H9 (cell line): ENCODE results near the gene KIRREL3. TPM values are rescaled to one million over a fixed set of nuclear protein-coding genes. Genes with fewer than 3 reads are reported as not detected.

Experiments
- DNase-seq: peaks from one replicate; pipeline ENCODE4 v3.0.0-alpha.2; 2017
- H2AFZ ChIP-seq: one replicate; pipeline ENCODE4 v1.6.1; 2013; ENCODE audit warnings: mild to moderate bottlenecking, low read length, control low read depth, moderate library complexity
- H2AK5ac ChIP-seq: 2 replicates; pipeline ENCODE4 v1.6.1; 2013; ENCODE audit warnings: low read length, control low read depth, mixed read lengths; ENCODE audit not compliant: insufficient read length
- H2BK120ac ChIP-seq: one replicate; pipeline ENCODE4 v1.6.1; 2013; ENCODE audit warnings: low read depth, mild to moderate bottlenecking, low read length, control low read depth, inconsistent platforms; ENCODE audit not compliant: poor library complexity, severe bottlenecking
- H2BK12ac ChIP-seq: 2 replicates; pipeline ENCODE4 v1.6.1; 2013; ENCODE audit warnings: low read length, control low read depth, mixed read lengths, low read depth; ENCODE audit not compliant: insufficient read length
- H2BK15ac ChIP-seq: 2 replicates; pipeline ENCODE4 v1.6.1; 2013; ENCODE audit warnings: low read depth, low read length, control low read depth
- H2BK20ac ChIP-seq: one replicate; pipeline ENCODE4 v1.6.1; 2013; ENCODE audit warnings: low read depth, mild to moderate bottlenecking, low read length, control low read depth, inconsistent platforms; ENCODE audit not compliant: poor library complexity, severe bottlenecking
- H2BK5ac ChIP-seq: 2 replicates; pipeline ENCODE4 v1.6.1; 2013; ENCODE audit warnings: low read length, control low read depth, mixed read lengths; ENCODE audit not compliant: insufficient read length
- H3K14ac ChIP-seq: 2 replicates; pipeline ENCODE4 v1.6.1; 2013; ENCODE audit warnings: low read length, control low read depth; ENCODE audit not compliant: insufficient read depth
- H3K18ac ChIP-seq: 2 replicates; pipeline ENCODE4 v1.6.1; 2013; ENCODE audit warnings: low read depth, mild to moderate bottlenecking, mixed read lengths, low read length, control low read depth; ENCODE audit not compliant: insufficient read length
- H3K23ac ChIP-seq: 2 replicates; pipeline ENCODE4 v1.6.1; 2013; ENCODE audit warnings: low read length, control low read depth, mixed read lengths, low read depth; ENCODE audit not compliant: insufficient read length
- H3K23me2 ChIP-seq: 2 replicates; pipeline ENCODE4 v1.6.1; 2013; ENCODE audit warnings: low read depth, mild to moderate bottlenecking, mixed read lengths, low read length, control low read depth; ENCODE audit not compliant: insufficient read length, poor library complexity, severe bottlenecking
- H3K27ac ChIP-seq: 2 replicates; pipeline ENCODE4 v1.5.1; 2013; ENCODE audit warnings: low read length, control low read depth, mixed read lengths, low read depth; ENCODE audit not compliant: insufficient read length
- H3K27me3 ChIP-seq: 2 replicates; pipeline ENCODE4 v1.6.1; 2013; ENCODE audit warnings: low read length, control low read depth, inconsistent platforms; ENCODE audit not compliant: insufficient read depth
- H3K4ac ChIP-seq: 2 replicates; pipeline ENCODE4 v1.6.1; 2013; ENCODE audit warnings: low read depth, mild to moderate bottlenecking, control low read depth, inconsistent platforms, low read length, moderate library complexity
- H3K4me1 ChIP-seq: 2 replicates; pipeline ENCODE4 v1.6.1; 2013; ENCODE audit warnings: low read length, control low read depth, inconsistent platforms; ENCODE audit not compliant: insufficient read depth
- H3K4me2 ChIP-seq: 2 replicates; pipeline ENCODE4 v1.6.1; 2013; ENCODE audit warnings: low read length, control low read depth, mixed read lengths; ENCODE audit not compliant: insufficient read length, insufficient read depth
- H3K56ac ChIP-seq: 2 replicates; pipeline ENCODE4 v1.6.1; 2013; ENCODE audit warnings: low read depth, mild to moderate bottlenecking, mixed read lengths, low read length, control low read depth; ENCODE audit not compliant: insufficient read length
- H3K79me1 ChIP-seq: 2 replicates; pipeline ENCODE4 v1.6.1; 2013; ENCODE audit warnings: low read depth, mild to moderate bottlenecking, moderate library complexity, low read length, control low read depth, inconsistent platforms; ENCODE audit not compliant: insufficient read depth, poor library complexity, severe bottlenecking
- H3K79me2 ChIP-seq: 2 replicates; pipeline ENCODE4 v1.6.1; 2013; ENCODE audit warnings: low read length, control low read depth, inconsistent platforms; ENCODE audit not compliant: insufficient read depth
- H3K9ac ChIP-seq: 2 replicates; pipeline ENCODE4 v1.6.1; 2013; ENCODE audit warnings: low read length, control low read depth, mixed read lengths; ENCODE audit not compliant: insufficient read length; ENCODE audit errors: extremely low read depth
- H3K9me3 ChIP-seq: one replicate; pipeline ENCODE4 v1.6.1; 2013; ENCODE audit warnings: low read depth, low read length, inconsistent platforms; ENCODE audit not compliant: control insufficient read depth
- H3T11ph ChIP-seq: one replicate; pipeline ENCODE4 v1.6.1; 2013; ENCODE audit warnings: mild to moderate bottlenecking, low read length, control low read depth, inconsistent platforms
- H4K20me1 ChIP-seq: one replicate; pipeline ENCODE4 v1.6.1; 2013; ENCODE audit not compliant: control insufficient read depth, insufficient read length, insufficient read depth
- H4K5ac ChIP-seq: 2 replicates; pipeline ENCODE4 v1.6.1; 2013; ENCODE audit warnings: low read depth, mild to moderate bottlenecking, mixed read lengths, low read length, control low read depth; ENCODE audit not compliant: insufficient read length
- H4K8ac ChIP-seq: replicated peaks from 2 replicates; pipeline ENCODE4 v1.6.1; 2013; ENCODE audit warnings: low read length, control low read depth, mixed read lengths, low read depth; ENCODE audit not compliant: insufficient read length
- H4K91ac ChIP-seq: 2 replicates; pipeline ENCODE4 v1.6.1; 2013; ENCODE audit warnings: low read depth, mild to moderate bottlenecking, moderate library complexity, mixed read lengths, low read length, control low read depth; ENCODE audit not compliant: insufficient read length
- H3K27ac Mint-ChIP-seq, 3 experiments: 2 replicates in 2 of 3; 3 replicates in 1 of 3; pipeline ENCODE4 v1.8.0; 2020 to 2021; ENCODE audit warnings: mixed read lengths in 3 of 3, mild to moderate bottlenecking in 1 of 3, moderate library complexity in 1 of 3
- H3K27me3 Mint-ChIP-seq: 2 replicates; pipeline ENCODE4 v1.8.0; 2021; ENCODE audit warnings: low read depth, mild to moderate bottlenecking, moderate library complexity, mixed read lengths
- H3K36me3 Mint-ChIP-seq, 3 experiments: 2 replicates in 2 of 3; 3 replicates in 1 of 3; pipeline ENCODE4 v1.8.0; 2020 to 2021; ENCODE audit warnings: low read depth in 3 of 3, mixed read lengths in 3 of 3; ENCODE audit not compliant: insufficient read depth in 1 of 3
- H3K4me1 Mint-ChIP-seq, 2 experiments: 2 replicates each; pipeline ENCODE4 v1.8.0; 2020; ENCODE audit warnings: mixed read lengths in 2 of 2
- H3K4me3 Mint-ChIP-seq, 2 experiments: 2 replicates in 1 of 2; 3 replicates in 1 of 2; pipeline ENCODE4 v1.8.0; 2020 to 2021; ENCODE audit warnings: mild to moderate bottlenecking in 2 of 2, mixed read lengths in 2 of 2, moderate library complexity in 1 of 2
- H3K9me3 Mint-ChIP-seq, 2 experiments: 2 replicates in 1 of 2; 3 replicates in 1 of 2; pipeline ENCODE4 v1.8.0; 2020; ENCODE audit warnings: mild to moderate bottlenecking in 2 of 2, mixed read lengths in 2 of 2, moderate library complexity in 1 of 2
- CTCF ChIP-seq: fragments of 200-600 bp; sonication (generic); conservative IDR thresholded peaks from 3 replicates; pipeline ENCODE4 v1.8.0; 2021; ENCODE audit warnings: antibody characterized with exemption, mild to moderate bottlenecking
- WGBS: extraction: QIAGEN DNeasy Blood & Tissue Kit; methylation state at CpG from one replicate; pipeline ENCODE4 v1.1.7; 2013; ENCODE audit warnings: missing lambda C conversion rate, low lambda C conversion rate, mixed read lengths; ENCODE audit not compliant: insufficient read length; ENCODE audit errors: extremely low coverage; 5-methylcytosine and 5-hydroxymethylcytosine counted together
- total RNA-seq: library from RNA; stranded (reverse); gene quantifications from 2 replicates; pipeline ENCODE4 v1.2.1, GENCODE V29; 2021

Gene KIRREL3
- total RNA-seq, 1 experiment from 2014 or later, result 0.17 TPM

GRCh38 chr11:126723665-126724045 is 276.9 kb downstream of the KIRREL3 start:
- H2AK5ac ChIP-seq, result no peak overlapping the region
- no peak for TF ChIP-seq CTCF
- no CpG with 5 or more reads among the region's 1 CpG for WGBS
- no peak overlapping the region for H2BK120ac ChIP-seq
- no peak overlapping the region for H3K23ac ChIP-seq
- H3K79me2 ChIP-seq, result no peaks in the 10 kb centered on the region
- H3K27me3 ChIP-seq, result no peaks in the 10 kb centered on the region
- H3K9me3 ChIP-seq, result no peaks in the 10 kb centered on the region
- Mint-ChIP-seq H3K4me3 (no peak overlapping the region), H3K27me3 (peaks cover 8% of the 10 kb centered on the region), H3K27ac (no peak overlapping the region), H3K9me3 (no peaks in the 10 kb centered on the region), H3K36me3 (no peaks in the 10 kb centered on the region), H3K4me1 (no peaks in the 10 kb centered on the region)
- H3K4ac ChIP-seq, result no peak overlapping the region
- no peak overlapping the region for H4K5ac ChIP-seq
- no peak overlapping the region for H2BK20ac ChIP-seq
- H2BK12ac ChIP-seq, result no peak overlapping the region
- no peak overlapping the region for H2BK5ac ChIP-seq
- no peak overlapping the region for H4K91ac ChIP-seq
- H3K9ac ChIP-seq, result no peak overlapping the region
- H3K56ac ChIP-seq, result no peak overlapping the region
- no peaks in the 10 kb centered on the region for H3K23me2 ChIP-seq
- H3K4me2 ChIP-seq, result no peak overlapping the region
- H3K79me1 ChIP-seq, result no peaks in the 10 kb centered on the region
- no peaks in the 10 kb centered on the region for H4K20me1 ChIP-seq
- H3K14ac ChIP-seq, result no peak overlapping the region
- no peak overlapping the region for H2BK15ac ChIP-seq
- H3T11ph ChIP-seq, result no peak overlapping the region
- no peak overlapping the region for H4K8ac ChIP-seq
- no peaks in the 10 kb centered on the region for H3K4me1 ChIP-seq
- H2AFZ ChIP-seq, result no peak overlapping the region
- no peak overlapping the region for H3K18ac ChIP-seq
- no peak overlapping the region for H3K27ac ChIP-seq
- DNase-seq, result no peak
